ENCODE results near the gene ING2.

ING2 gene

GRCh38 chr4:183507925-183508696 is 3.3 kb downstream of the ING2 start:
- Mint-ChIP-seq H3K27me3 (peaks cover 4% of the 10 kb centered on the region), H3K9me3 (no peaks in the 10 kb centered on the region), H3K4me3 (no peak overlapping the region), H3K36me3 (peaks cover 21% of the 10 kb centered on the region), H3K27ac (no peak overlapping the region), H3K4me1 (peaks cover 36% of the 10 kb centered on the region)
- DNase-seq, result no peak
- CTCF ChIA-PET, result interaction anchor here (0.7 kb wide), 1 partner anchor 65 kb away, joined by 4 read pairs; no protein-coding TSS in a partner anchor

- Mint-ChIP-seq H3K4me1 (peaks cover 30% of the 10 kb centered on the region), H3K36me3 (peaks cover 21% of the 10 kb centered on the region), H3K27me3 (peaks cover 4% of the 10 kb centered on the region), H3K4me3 (no peak overlapping the region), H3K27ac (no peak overlapping the region), H3K9me3 (no peaks in the 10 kb centered on the region)
- no peak for DNase-seq
- CTCF ChIA-PET, result interaction anchor here (0.7 kb wide), 1 partner anchor 66 kb away, joined by 4 read pairs; no protein-coding TSS in a partner anchor
These were observed 4.0 kb downstream of the ING2 start for GRCh38 chr4:183508697-183509335.

GRCh38 chr4:183515411-183515810 is 10.6 kb downstream of the ING2 start:
- H3K36me3 Mint-ChIP-seq, result peaks cover 17% of the 10 kb centered on the region
- H3K9me3 Mint-ChIP-seq, result no peaks in the 10 kb centered on the region
- CTCF ChIA-PET, result no interaction called here
- DNase-seq, result no peak
- peaks cover 10% of the 10 kb centered on the region for H3K4me1 Mint-ChIP-seq
- no peak overlapping the region for H3K4me3 Mint-ChIP-seq
- H3K27me3 Mint-ChIP-seq, result no peaks in the 10 kb centered on the region
- no peak overlapping the region for H3K27ac Mint-ChIP-seq

GRCh38 chr4:183517194-183517593 is 12.3 kb downstream of the ING2 start:
- CTCF ChIA-PET, result interaction anchor here (0.6 kb wide), 1 partner anchor 44 kb away, joined by 3 read pairs; no protein-coding TSS in a partner anchor
- Mint-ChIP-seq H3K27me3 (no peaks in the 10 kb centered on the region), H3K36me3 (peaks cover 4% of the 10 kb centered on the region), H3K4me1 (no peaks in the 10 kb centered on the region), H3K4me3 (no peak overlapping the region), H3K9me3 (no peaks in the 10 kb centered on the region), H3K27ac (no peak overlapping the region)
- DNase-seq, result no peak

GRCh38 chr4:183517781-183518180 is 12.9 kb downstream of the ING2 start:
- no peak for DNase-seq
- Mint-ChIP-seq H3K27ac (no peak overlapping the region), H3K9me3 (no peaks in the 10 kb centered on the region), H3K4me1 (no peaks in the 10 kb centered on the region), H3K4me3 (no peak overlapping the region), H3K36me3 (peaks cover 3% of the 10 kb centered on the region), H3K27me3 (no peaks in the 10 kb centered on the region)
- CTCF ChIA-PET, result no interaction called here

GRCh38 chr4:183522821-183523220 is 18.0 kb downstream of the ING2 start:
- Mint-ChIP-seq H3K36me3 (no peaks in the 10 kb centered on the region), H3K27me3 (peaks cover 16% of the 10 kb centered on the region), H3K4me1 (no peaks in the 10 kb centered on the region), H3K4me3 (no peak overlapping the region), H3K9me3 (no peaks in the 10 kb centered on the region), H3K27ac (no peak overlapping the region)
- DNase-seq, result no peak
- CTCF ChIA-PET, result no interaction called here

GRCh38 chr4:183527326-183527725 is 22.5 kb downstream of the ING2 start:
- peaks cover 37% of the 10 kb centered on the region for H3K27me3 Mint-ChIP-seq
- no peak overlapping the region for H3K4me3 Mint-ChIP-seq
- no peaks in the 10 kb centered on the region for H3K4me1 Mint-ChIP-seq
- no peaks in the 10 kb centered on the region for H3K36me3 Mint-ChIP-seq
- H3K9me3 Mint-ChIP-seq, result no peaks in the 10 kb centered on the region
- DNase-seq, result no peak
- CTCF ChIA-PET, result interaction anchor here (0.7 kb wide), 1 partner anchor 577 kb away, joined by 3 read pairs; no protein-coding TSS in a partner anchor
- H3K27ac Mint-ChIP-seq, result no peak overlapping the region

GRCh38 chr4:183532821-183533220 is 28.0 kb downstream of the ING2 start:
- DNase-seq, result no peak
- CTCF ChIA-PET, result no interaction called here
- Mint-ChIP-seq H3K4me1 (no peaks in the 10 kb centered on the region), H3K27me3 (peaks cover 21% of the 10 kb centered on the region), H3K27ac (no peak overlapping the region), H3K9me3 (no peaks in the 10 kb centered on the region), H3K4me3 (no peak overlapping the region), H3K36me3 (no peaks in the 10 kb centered on the region)

- no peaks in the 10 kb centered on the region for H3K9me3 Mint-ChIP-seq
- no peak for DNase-seq
- H3K4me1 Mint-ChIP-seq, result no peaks in the 10 kb centered on the region
- CTCF ChIA-PET, result no interaction called here
- no peak overlapping the region for H3K4me3 Mint-ChIP-seq
- no peaks in the 10 kb centered on the region for H3K36me3 Mint-ChIP-seq
- peaks cover 23% of the 10 kb centered on the region for H3K27me3 Mint-ChIP-seq
- H3K27ac Mint-ChIP-seq, result no peak overlapping the region
These were observed 28.8 kb downstream of the ING2 start for GRCh38 chr4:183533698-183534097.

- H3K9me3 Mint-ChIP-seq, result no peaks in the 10 kb centered on the region
- H3K36me3 Mint-ChIP-seq, result no peaks in the 10 kb centered on the region
- no peaks in the 10 kb centered on the region for H3K4me1 Mint-ChIP-seq
- H3K27me3 Mint-ChIP-seq, result peaks cover 26% of the 10 kb centered on the region
- H3K4me3 Mint-ChIP-seq, result no peak overlapping the region
- no peak overlapping the region for H3K27ac Mint-ChIP-seq
- CTCF ChIA-PET, result no interaction called here
- DNase-seq, result no peak
These were observed 35.7 kb downstream of the ING2 start for GRCh38 chr4:183540410-183541009.

- Mint-ChIP-seq H3K36me3 (no peaks in the 10 kb centered on the region), H3K9me3 (no peaks in the 10 kb centered on the region), H3K4me3 (no peak overlapping the region), H3K27me3 (peaks cover 26% of the 10 kb centered on the region), H3K4me1 (no peaks in the 10 kb centered on the region), H3K27ac (peak overlapping the region; percentile 24)
- no peak for DNase-seq
- CTCF ChIA-PET, result no interaction called here
These were observed 36.3 kb downstream of the ING2 start for GRCh38 chr4:183541010-183541751.

- DNase-seq, result no peak
- Mint-ChIP-seq H3K4me3 (no peak overlapping the region), H3K36me3 (no peaks in the 10 kb centered on the region), H3K9me3 (no peaks in the 10 kb centered on the region), H3K27me3 (peaks cover 26% of the 10 kb centered on the region), H3K27ac (peak overlapping the region; percentile 24), H3K4me1 (no peaks in the 10 kb centered on the region)
- CTCF ChIA-PET, result no interaction called here
These were observed 36.8 kb downstream of the ING2 start for GRCh38 chr4:183541752-183542040.

- Mint-ChIP-seq H3K4me1 (no peaks in the 10 kb centered on the region), H3K36me3 (no peaks in the 10 kb centered on the region), H3K27me3 (peaks cover 21% of the 10 kb centered on the region), H3K9me3 (no peaks in the 10 kb centered on the region), H3K27ac (no peak overlapping the region), H3K4me3 (no peak overlapping the region)
- CTCF ChIA-PET, result no interaction called here
- no peak for DNase-seq
These were observed 38.6 kb downstream of the ING2 start for GRCh38 chr4:183543435-183543834.

GRCh38 chr4:183544109-183544508 is 39.3 kb downstream of the ING2 start:
- no peak overlapping the region for H3K4me3 Mint-ChIP-seq

More at GRCh38 chr4:183544109-183544508, 39.3 kb downstream of the ING2 start:
- H3K27ac Mint-ChIP-seq, result no peak overlapping the region
- H3K9me3 Mint-ChIP-seq, result no peaks in the 10 kb centered on the region
- DNase-seq, result no peak
- H3K4me1 Mint-ChIP-seq, result no peaks in the 10 kb centered on the region
- peaks cover 21% of the 10 kb centered on the region for H3K27me3 Mint-ChIP-seq
- CTCF ChIA-PET, result no interaction called here
- H3K36me3 Mint-ChIP-seq, result no peaks in the 10 kb centered on the region

Measured in activated naive CD4-positive, alpha-beta T cell treated with anti-CD3 and anti-CD28 coated beads, Interleukin-2, amount 10 ng/mL, durations not matched to agents 7 days and 5 days (primary cell).